Breast epithelium (tissue), 4 donors: Measurements from ENCODE around the gene DAZAP2. TPM values are rescaled to one million over a fixed set of nuclear protein-coding genes. Genes with fewer than 3 reads are reported as not detected.
"Not testable (repeated sequence)": the region's sequence is repeated elsewhere in the genome, so short reads cannot be mapped to it uniquely, and the experiment has no call there.

ENCODE experiments used
- DNase-seq, 2 donors: peaks; one replicate each; pipeline ENCODE4 v3.0.0-alpha.2; 2019; ENCODE audit warnings: low spot score in 2 of 2
- H3K27ac ChIP-seq, 2 donors: fragments of 200-600 bp; sonication (generic) in 1 of 2; one replicate each; pipeline ENCODE4 v1.5.1; 2016 to 2019; ENCODE audit warnings: mild to moderate bottlenecking in 1 of 2
- H3K27me3 ChIP-seq, 2 donors: fragments of 200-600 bp; sonication (generic) in 1 of 2; one replicate each; pipeline versions ENCODE4 v1.5.1 to v1.6.0; 2017 to 2019; ENCODE audit warnings: control low read depth in 1 of 2, mild to moderate bottlenecking in 1 of 2
- H3K36me3 ChIP-seq: fragments of 200-600 bp; one replicate; pipeline ENCODE4 v1.5.1; 2019
- H3K4me1 ChIP-seq, 2 donors: fragments of 200-600 bp; sonication (generic); one replicate each; pipeline ENCODE4 v1.5.1; 2016 to 2019; ENCODE audit warnings: control low read depth in 1 of 2
- H3K4me3 ChIP-seq, 3 donors: fragments of 200-600 bp; sonication (generic); 1 replicate in 2 of 3; 2 replicates in 1 of 3; pipeline ENCODE4 v1.5.1; 2016 to 2019; ENCODE audit warnings: mild to moderate bottlenecking in 3 of 3, moderate library complexity in 2 of 3
- H3K9me3 ChIP-seq, 2 donors: fragments of 200-600 bp; sonication (generic) in 1 of 2; one replicate each; pipeline ENCODE4 v1.5.1; 2016 to 2019; ENCODE audit warnings: control low read depth in 1 of 2
- POLR2A ChIP-seq: fragments of 450-650 bp; IDR thresholded peaks from one replicate; pipeline ENCODE4 v1.6.1; 2016; ENCODE audit warnings: antibody characterized with exemption, mild to moderate bottlenecking, moderate library complexity
- POLR2AphosphoS5 ChIP-seq, 3 donors: sonication (generic); formaldehyde crosslinking; IDR thresholded peaks; one replicate each; pipeline ENCODE4 v1.6.1; 2017; ENCODE audit warnings: antibody characterized with exemption in 3 of 3
- intact Hi-C: fragments of 100-400 bp; cut with DNase I; formaldehyde crosslinking; loops from one replicate; pipeline ENCODE4 v1.15.1; 2023; ENCODE audit warnings: low total_unique reads
- total RNA-seq, 3 donors: library from RNA; depleted of rRNA; stranded (reverse); fragments of >200 nt; gene quantifications; one replicate each; pipeline ENCODE4 v1.1.0, GENCODE V29; 2016
- TF ChIP-seq, protein P1 (sequence below), 3 donors: fragments of 450-650 bp; IDR thresholded peaks; one replicate each; pipeline ENCODE4 v1.5.1; 2016 to 2017; ENCODE audit warnings: antibody characterized with exemption in 3 of 3, mild to moderate bottlenecking in 3 of 3, moderate library complexity in 3 of 3

DAZAP2 gene
- total RNA-seq, 3 donors from 2014 or later = 318 to 408 (median 330) TPM

- Histone ChIP-seq H3K9me3 (no peaks in the 10 kb centered on the region), H3K4me1 (no peaks in the 10 kb centered on the region), H3K27ac (no peak overlapping the region), H3K4me3 (peak overlapping the region in 1 of 3 donors; percentile 7), H3K27me3 (no peaks in the 10 kb centered on the region), H3K36me3 (no peaks in the 10 kb centered on the region)
- TF ChIP-seq, protein P1, sequence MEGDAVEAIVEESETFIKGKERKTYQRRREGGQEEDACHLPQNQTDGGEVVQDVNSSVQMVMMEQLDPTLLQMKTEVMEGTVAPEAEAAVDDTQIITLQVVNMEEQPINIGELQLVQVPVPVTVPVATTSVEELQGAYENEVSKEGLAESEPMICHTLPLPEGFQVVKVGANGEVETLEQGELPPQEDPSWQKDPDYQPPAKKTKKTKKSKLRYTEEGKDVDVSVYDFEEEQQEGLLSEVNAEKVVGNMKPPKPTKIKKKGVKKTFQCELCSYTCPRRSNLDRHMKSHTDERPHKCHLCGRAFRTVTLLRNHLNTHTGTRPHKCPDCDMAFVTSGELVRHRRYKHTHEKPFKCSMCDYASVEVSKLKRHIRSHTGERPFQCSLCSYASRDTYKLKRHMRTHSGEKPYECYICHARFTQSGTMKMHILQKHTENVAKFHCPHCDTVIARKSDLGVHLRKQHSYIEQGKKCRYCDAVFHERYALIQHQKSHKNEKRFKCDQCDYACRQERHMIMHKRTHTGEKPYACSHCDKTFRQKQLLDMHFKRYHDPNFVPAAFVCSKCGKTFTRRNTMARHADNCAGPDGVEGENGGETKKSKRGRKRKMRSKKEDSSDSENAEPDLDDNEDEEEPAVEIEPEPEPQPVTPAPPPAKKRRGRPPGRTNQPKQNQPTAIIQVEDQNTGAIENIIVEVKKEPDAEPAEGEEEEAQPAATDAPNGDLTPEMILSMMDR (IDR thresholded peaks at IDR 0.05) = no peak
- TF ChIP-seq POLR2AphosphoS5 (IDR thresholded peaks at IDR 0.05) (no peak), POLR2A (no peak)
- intact Hi-C loops = no loop called here
- no peak for DNase-seq
Measured at GRCh38 chr12:51222461-51222860, 16.2 kb upstream of the DAZAP2 start.

DNA sequence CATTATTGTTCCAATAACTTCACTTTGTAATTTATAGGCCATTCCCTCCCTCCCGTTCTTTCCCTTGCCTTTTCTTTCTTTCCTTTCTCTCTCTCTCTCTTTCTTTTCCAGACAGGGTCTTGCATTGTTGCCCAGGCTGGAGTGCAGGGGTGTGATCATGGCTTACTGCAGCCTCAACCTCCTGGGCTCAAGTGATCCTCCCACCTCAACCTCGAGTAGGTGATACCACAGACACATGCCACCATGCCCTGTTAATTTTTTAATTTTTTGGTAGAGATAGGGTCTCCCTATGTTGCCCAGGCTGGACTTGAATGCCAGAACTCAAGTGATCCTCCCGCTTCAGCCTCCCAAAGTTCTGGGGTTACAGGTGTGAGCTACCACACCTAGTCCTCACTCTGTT is 14.0 kb upstream of the DAZAP2 start:
- no peak for DNase-seq
- TF ChIP-seq, protein P1 (IDR thresholded peaks at IDR 0.05) = no peak
- TF ChIP-seq POLR2AphosphoS5 (IDR thresholded peaks at IDR 0.05) (no peak), POLR2A (no peak)
- Histone ChIP-seq H3K27ac (no peak overlapping the region), H3K4me1 (no peaks in the 10 kb centered on the region), H3K36me3 (no peaks in the 10 kb centered on the region), H3K9me3 (no peaks in the 10 kb centered on the region), H3K4me3 (no peak overlapping the region), H3K27me3 (no peaks in the 10 kb centered on the region)
- intact Hi-C loops = no loop called here

DNA sequence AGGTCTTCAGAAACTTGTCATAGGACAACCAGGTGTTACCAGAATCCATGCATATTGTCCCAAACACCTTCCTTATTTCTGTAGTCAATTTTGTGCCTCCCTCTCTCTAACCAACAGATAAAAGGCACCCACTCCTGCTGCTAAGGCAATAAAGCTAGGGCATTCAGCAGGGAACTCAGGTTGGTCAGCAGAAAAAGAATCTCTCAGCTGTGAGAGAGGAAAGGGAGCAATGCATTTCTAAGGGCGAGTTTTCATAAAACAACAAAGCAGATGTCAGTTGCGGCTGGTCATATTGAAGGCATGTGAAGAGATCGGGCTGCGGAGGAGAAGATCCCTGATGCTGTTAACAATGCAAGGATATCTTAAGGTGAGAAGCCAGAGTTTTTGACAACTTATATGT is 13.4 kb upstream of the DAZAP2 start:
- no peaks in the 10 kb centered on the region for H3K36me3 ChIP-seq
- no peak overlapping the region for H3K4me3 ChIP-seq
- intact Hi-C loops = no loop called here
- no peaks in the 10 kb centered on the region for H3K4me1 ChIP-seq
- no peaks in the 10 kb centered on the region for H3K27me3 ChIP-seq
- H3K9me3 ChIP-seq = no peaks in the 10 kb centered on the region
- no peak for TF ChIP-seq POLR2AphosphoS5 (IDR thresholded peaks at IDR 0.05)
- DNase-seq = no peak
- no peak overlapping the region for H3K27ac ChIP-seq

GRCh38 chr12:51225771-51226170 is 12.9 kb upstream of the DAZAP2 start:
- Histone ChIP-seq H3K9me3 (no peaks in the 10 kb centered on the region), H3K4me1 (no peaks in the 10 kb centered on the region), H3K27ac (no peak overlapping the region), H3K36me3 (no peaks in the 10 kb centered on the region), H3K4me3 (no peak overlapping the region), H3K27me3 (no peaks in the 10 kb centered on the region)
- intact Hi-C loops = no loop called here
- DNase-seq = no peak
- TF ChIP-seq POLR2AphosphoS5 (IDR thresholded peaks at IDR 0.05) = no peak
- TF ChIP-seq, protein P1 (IDR thresholded peaks at IDR 0.05) = no peak
- no peak for TF ChIP-seq POLR2A

DNA sequence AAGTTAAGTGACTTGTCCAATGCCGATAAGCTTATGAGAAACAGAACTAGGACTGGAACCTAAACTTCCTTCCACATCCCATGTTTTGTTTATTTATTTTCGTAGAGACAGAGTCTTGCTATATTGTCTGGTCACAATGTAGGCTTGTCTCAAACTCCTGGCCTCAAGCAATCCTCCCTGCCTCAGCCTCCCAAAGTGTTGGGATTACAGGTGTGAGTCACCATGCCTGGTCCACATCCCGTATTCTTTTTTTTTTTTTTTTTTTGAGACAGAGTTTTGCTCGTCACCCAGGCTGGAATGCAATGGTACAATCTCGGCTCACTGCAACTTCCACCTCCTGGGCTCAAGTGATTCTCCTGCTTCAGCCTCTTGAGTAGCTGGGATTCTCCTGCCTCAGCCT is 11.5 kb upstream of the DAZAP2 start:
- H3K9me3 ChIP-seq, H3K27ac ChIP-seq, intact Hi-C loops, H3K36me3 ChIP-seq, H3K4me3 ChIP-seq, DNase-seq, H3K27me3 ChIP-seq, H3K4me1 ChIP-seq: not testable (repeated sequence)

- Histone ChIP-seq H3K4me3 (no peak overlapping the region), H3K27ac (no peak overlapping the region), H3K27me3 (no peaks in the 10 kb centered on the region), H3K36me3 (no peaks in the 10 kb centered on the region), H3K9me3 (no peaks in the 10 kb centered on the region), H3K4me1 (no peaks in the 10 kb centered on the region)
- DNase-seq = no peak
- TF ChIP-seq POLR2A = no peak
- TF ChIP-seq, protein P1 (IDR thresholded peaks at IDR 0.05) = no peak
- no peak for TF ChIP-seq POLR2AphosphoS5 (IDR thresholded peaks at IDR 0.05)
- intact Hi-C loops = no loop called here
Measured at GRCh38 chr12:51227962-51228361, 10.7 kb upstream of the DAZAP2 start.
